ENCODE results near the gene CHST11.

The CHST11 gene

GRCh38 chr12:104718304-104718929, 261.7 kb downstream of the CHST11 start:
- no peak overlapping the region for H3K4me3 ChIP-seq (ENCODE audit: low read depth, low read length)
- TF ChIP-seq CTCF (IDR thresholded peaks at IDR 0.05; ENCODE audit: borderline replicate concordance, insufficient read depth, low read depth, low read length): no peak

- peak overlapping the region; percentile 14 for H3K4me3 ChIP-seq (ENCODE audit: low read depth, low read length)
- TF ChIP-seq CTCF (IDR thresholded peaks at IDR 0.05; ENCODE audit: borderline replicate concordance, insufficient read depth, low read depth, low read length): no peak
Measured at GRCh38 chr12:104719700-104720338, 263.1 kb downstream of the CHST11 start.

GRCh38 chr12:104720339-104721038, 263.7 kb downstream of the CHST11 start:
- H3K4me3 ChIP-seq (ENCODE audit: low read depth, low read length): peak overlapping the region; percentile 29
- TF ChIP-seq CTCF (IDR thresholded peaks at IDR 0.05; ENCODE audit: borderline replicate concordance, insufficient read depth, low read depth, low read length): no peak

GRCh38 chr12:104721039-104721405, 264.3 kb downstream of the CHST11 start:
- TF ChIP-seq CTCF (IDR thresholded peaks at IDR 0.05; ENCODE audit: borderline replicate concordance, insufficient read depth, low read depth, low read length): no peak
- H3K4me3 ChIP-seq (ENCODE audit: low read depth, low read length): peak overlapping the region; percentile 29

- no peak overlapping the region for H3K4me3 ChIP-seq (ENCODE audit: low read depth, low read length)
- TF ChIP-seq CTCF (IDR thresholded peaks at IDR 0.05; ENCODE audit: borderline replicate concordance, insufficient read depth, low read depth, low read length): no peak
Measured at GRCh38 chr12:104721936-104722335, 265.2 kb downstream of the CHST11 start.

- no peak overlapping the region for H3K4me3 ChIP-seq (ENCODE audit: low read depth, low read length)
- TF ChIP-seq CTCF (IDR thresholded peaks at IDR 0.05; ENCODE audit: borderline replicate concordance, insufficient read depth, low read depth, low read length): no peak
Measured at GRCh38 chr12:104722601-104723534, 266.1 kb downstream of the CHST11 start.
